ENCODE measurements around the gene FKBP15. TPM values are rescaled to one million over a fixed set of nuclear protein-coding genes. Genes with fewer than 3 reads are reported as not detected.

The FKBP15 gene
- polyA plus RNA-seq, 1 donor (not counting 4 experiments of a cell fraction or from before 2014, with no cell fraction given): 22.4 TPM

DNA sequence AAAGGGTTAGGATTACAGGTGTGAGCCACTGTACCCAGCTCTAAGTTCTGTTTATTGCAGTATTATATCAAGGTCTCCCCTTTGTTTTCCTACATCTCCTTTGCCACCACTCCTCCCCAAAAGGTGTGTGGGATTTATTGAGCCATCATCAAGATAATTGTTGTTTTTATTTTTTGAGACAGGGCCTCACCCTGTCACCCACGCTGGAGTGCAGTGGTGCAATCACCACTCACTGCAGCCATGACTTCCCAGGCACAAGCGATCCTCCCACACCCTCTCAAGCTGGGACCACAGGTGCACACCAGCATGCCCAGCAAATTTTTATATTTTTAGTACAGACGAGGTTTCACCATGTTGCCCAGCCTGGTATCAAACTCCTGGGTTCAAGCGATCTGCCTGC lies 24.8 kb upstream of the FKBP15 start:
- Histone ChIP-seq H4K20me1 (ENCODE audit: control insufficient read depth, extremely low read depth, insufficient read depth, low read length) (no peaks in the 10 kb centered on the region), H3K9me3 (ENCODE audit: control insufficient read depth, low read depth, low read length) (no peaks in the 10 kb centered on the region), H3K9me1 (ENCODE audit: control insufficient read depth, extremely low read depth, insufficient read depth, low read length) (no peaks in the 10 kb centered on the region), H3K9ac (ENCODE audit: control insufficient read depth, extremely low read depth, insufficient read depth, low read length) (no peak overlapping the region), H3K79me2 (ENCODE audit: control insufficient read depth, insufficient read depth, low read length) (no peaks in the 10 kb centered on the region), H3K36me3 (ENCODE audit: control insufficient read depth in 2 of 2, extremely low read depth in 1 of 2, insufficient read depth in 2 of 2, low read length in 2 of 2) (no peaks in the 10 kb centered on the region), H3K27me3 (ENCODE audit: control insufficient read depth, extremely low read depth, insufficient read depth, low read length) (no peaks in the 10 kb centered on the region), H3K4me1 (ENCODE audit: control insufficient read depth, extremely low read depth, insufficient read depth, low read length) (no peaks in the 10 kb centered on the region), H3K4me2 (ENCODE audit: control insufficient read depth, extremely low read depth, insufficient read depth, low read depth, low read length) (no peak overlapping the region), H3K4me3 (ENCODE audit: control insufficient read depth in 2 of 3, extremely low read depth in 1 of 3, insufficient read depth in 2 of 3, low read depth in 1 of 3, low read length in 3 of 3) (no peak overlapping the region), H2AFZ (ENCODE audit: control insufficient read depth, low read length) (no peak overlapping the region), H3K27ac (ENCODE audit: control insufficient read depth, insufficient read depth, low read length) (no peak overlapping the region)
- FAIRE-seq (no peak), DNase-seq (ENCODE audit: low read depth, low spot score) (no peak)
- dilution Hi-C loops (cut with MboI; ENCODE audit: extremely low pct_ligation_motif_present, low sequenced_read_pairs): no loop called here
- TF ChIP-seq EZH2 (IDR thresholded peaks at IDR 0.05; ENCODE audit: low read length): no peak
- TF ChIP-seq, protein P1, sequence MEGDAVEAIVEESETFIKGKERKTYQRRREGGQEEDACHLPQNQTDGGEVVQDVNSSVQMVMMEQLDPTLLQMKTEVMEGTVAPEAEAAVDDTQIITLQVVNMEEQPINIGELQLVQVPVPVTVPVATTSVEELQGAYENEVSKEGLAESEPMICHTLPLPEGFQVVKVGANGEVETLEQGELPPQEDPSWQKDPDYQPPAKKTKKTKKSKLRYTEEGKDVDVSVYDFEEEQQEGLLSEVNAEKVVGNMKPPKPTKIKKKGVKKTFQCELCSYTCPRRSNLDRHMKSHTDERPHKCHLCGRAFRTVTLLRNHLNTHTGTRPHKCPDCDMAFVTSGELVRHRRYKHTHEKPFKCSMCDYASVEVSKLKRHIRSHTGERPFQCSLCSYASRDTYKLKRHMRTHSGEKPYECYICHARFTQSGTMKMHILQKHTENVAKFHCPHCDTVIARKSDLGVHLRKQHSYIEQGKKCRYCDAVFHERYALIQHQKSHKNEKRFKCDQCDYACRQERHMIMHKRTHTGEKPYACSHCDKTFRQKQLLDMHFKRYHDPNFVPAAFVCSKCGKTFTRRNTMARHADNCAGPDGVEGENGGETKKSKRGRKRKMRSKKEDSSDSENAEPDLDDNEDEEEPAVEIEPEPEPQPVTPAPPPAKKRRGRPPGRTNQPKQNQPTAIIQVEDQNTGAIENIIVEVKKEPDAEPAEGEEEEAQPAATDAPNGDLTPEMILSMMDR (optimal IDR thresholded peaks at IDR 0.05 in 1 of 3, IDR thresholded peaks at IDR 0.05 in 1 of 3, conservative IDR thresholded peaks at IDR 0.05 in 1 of 3; ENCODE audit: extremely low read depth in 1 of 3, insufficient read depth in 2 of 3, low read length in 3 of 3): no peak

DNA sequence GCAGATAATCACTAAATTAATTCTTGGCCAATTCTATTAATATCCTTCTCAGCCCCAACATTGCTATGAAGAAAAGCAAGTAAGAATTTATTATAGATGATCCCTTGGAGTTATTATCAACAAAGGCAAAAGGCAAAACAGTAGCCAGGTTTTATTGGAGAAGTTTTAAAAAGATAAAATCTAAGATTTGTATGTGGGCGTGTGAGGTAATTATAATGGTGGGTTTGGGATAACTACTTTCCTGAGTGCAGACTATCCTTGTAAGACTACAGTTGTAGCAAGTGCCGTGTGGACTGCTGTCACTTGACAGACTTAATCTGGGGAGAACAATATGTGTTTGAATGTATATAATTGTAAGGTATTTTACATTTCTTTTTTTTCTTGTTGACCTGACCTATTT lies 23.5 kb upstream of the FKBP15 start:
- FAIRE-seq: no peak
- H3K4me2 ChIP-seq (ENCODE audit: control insufficient read depth, extremely low read depth, insufficient read depth, low read depth, low read length): no peak overlapping the region
- H4K20me1 ChIP-seq (ENCODE audit: control insufficient read depth, extremely low read depth, insufficient read depth, low read length): no peaks in the 10 kb centered on the region
- no peak overlapping the region for H3K9ac ChIP-seq (ENCODE audit: control insufficient read depth, extremely low read depth, insufficient read depth, low read length)
- H3K79me2 ChIP-seq (ENCODE audit: control insufficient read depth, insufficient read depth, low read length): no peaks in the 10 kb centered on the region
- no peak for DNase-seq (ENCODE audit: low read depth, low spot score)
- H3K27ac ChIP-seq (ENCODE audit: control insufficient read depth, insufficient read depth, low read length): no peak overlapping the region
- no peaks in the 10 kb centered on the region for H3K9me1 ChIP-seq (ENCODE audit: control insufficient read depth, extremely low read depth, insufficient read depth, low read length)
- dilution Hi-C loops (cut with MboI; ENCODE audit: extremely low pct_ligation_motif_present, low sequenced_read_pairs): no loop called here
- no peak overlapping the region for H2AFZ ChIP-seq (ENCODE audit: control insufficient read depth, low read length)
- TF ChIP-seq, protein P1 (optimal IDR thresholded peaks at IDR 0.05 in 1 of 3, IDR thresholded peaks at IDR 0.05 in 1 of 3, conservative IDR thresholded peaks at IDR 0.05 in 1 of 3; ENCODE audit: extremely low read depth in 1 of 3, insufficient read depth in 2 of 3, low read length in 3 of 3): no peak
- no peak for TF ChIP-seq EZH2 (IDR thresholded peaks at IDR 0.05; ENCODE audit: low read length)
- no peak overlapping the region for H3K4me3 ChIP-seq (ENCODE audit: control insufficient read depth in 2 of 3, extremely low read depth in 1 of 3, insufficient read depth in 2 of 3, low read depth in 1 of 3, low read length in 3 of 3)
- H3K27me3 ChIP-seq (ENCODE audit: control insufficient read depth, extremely low read depth, insufficient read depth, low read length): no peaks in the 10 kb centered on the region
- no peaks in the 10 kb centered on the region for H3K9me3 ChIP-seq (ENCODE audit: control insufficient read depth, low read depth, low read length)
- no peaks in the 10 kb centered on the region for H3K36me3 ChIP-seq (ENCODE audit: control insufficient read depth in 2 of 2, extremely low read depth in 1 of 2, insufficient read depth in 2 of 2, low read length in 2 of 2)
- H3K4me1 ChIP-seq (ENCODE audit: control insufficient read depth, extremely low read depth, insufficient read depth, low read length): no peaks in the 10 kb centered on the region
